ENCODE measurements around the gene MICAL3. TPM values are rescaled to one million over a fixed set of nuclear protein-coding genes. Genes with fewer than 3 reads are reported as not detected.

Gene MICAL3
- polyA plus RNA-seq, 1 of the 3 experiments (the other 2 are of a cell fraction), result 83.1 TPM

- H3F3A ChIP-seq (replicated peaks; ENCODE audit: insufficient read depth), result no peaks in the 10 kb centered on the region
- WGBS (ENCODE audit: low lambda C conversion rate), result 95% methylated on average over 11 of the region's 13 CpGs
- ChIA-PET CTCF (interaction anchor here (0.9 kb wide), 2 partner anchors 28 to 30 kb away, joined by 3 read pairs; no protein-coding TSS in a partner anchor), POLR2A (no interaction called here)
- H3K9me3 ChIP-seq, result no peaks in the 10 kb centered on the region
- H3K9me2 ChIP-seq, result no peaks in the 10 kb centered on the region
- no peaks in the 10 kb centered on the region for H3K79me2 ChIP-seq (ENCODE audit: insufficient read depth)
- DNase-seq, result no peak
- H3K9ac ChIP-seq, result no peak overlapping the region
- no peaks in the 10 kb centered on the region for H4K20me1 ChIP-seq (ENCODE audit: insufficient read depth)
- H3K27ac ChIP-seq (ENCODE audit: low read depth in 2 of 2, low read length in 1 of 2), result peak overlapping the region in 1 of 2 experiments; percentile 51; a peak in 2 of 4 replicates
- H3K36me3 ChIP-seq (replicated peaks in 1 of 2; ENCODE audit: control insufficient read depth in 1 of 2, insufficient read depth in 2 of 2, low read length in 1 of 2), result no peaks in the 10 kb centered on the region
- no peaks in the 10 kb centered on the region for H3K27me3 ChIP-seq (ENCODE audit: insufficient read depth)
- H3K4me2 ChIP-seq, result peak overlapping the region; percentile 44; the same call in 1 of the 2 replicates
- TF ChIP-seq USF2 (IDR thresholded peaks at IDR 0.05; ENCODE audit: borderline replicate concordance, low read depth, low read length) (no peak), POLR2AphosphoS5 (IDR thresholded peaks at IDR 0.05; ENCODE audit: low read depth, low read length) (no peak), NRF1 (IDR thresholded peaks at IDR 0.05; ENCODE audit: low read depth, low read length) (no peak), IRF3 (IDR thresholded peaks at IDR 0.05; ENCODE audit: low read depth, low read length) (no peak), FOSL2 (IDR thresholded peaks at IDR 0.05; ENCODE audit: borderline replicate concordance, low read depth) (no peak), SIN3A (IDR thresholded peaks at IDR 0.05; ENCODE audit: borderline replicate concordance, low read depth, low read length) (no peak), GABPA (IDR thresholded peaks at IDR 0.05; ENCODE audit: low read depth) (no peak), MXI1 (IDR thresholded peaks at IDR 0.05; ENCODE audit: low read depth, low read length) (no peak), RFX5 (IDR thresholded peaks at IDR 0.05; ENCODE audit: low read length) (no peak), ZBTB33 (IDR thresholded peaks at IDR 0.05; ENCODE audit: borderline replicate concordance, low read depth) (no peak), NFIC (IDR thresholded peaks at IDR 0.05; ENCODE audit: borderline replicate concordance) (no peak), CHD2 (IDR thresholded peaks at IDR 0.05; ENCODE audit: low read length, partially characterized antibody) (no peak), EP300 (IDR thresholded peaks at IDR 0.05; ENCODE audit: borderline replicate concordance in 1 of 2, low read depth in 1 of 2, low read length in 1 of 2) (no peak), FOXJ3 (CRISPR knock-in tag; IDR thresholded peaks at IDR 0.05) (no peak), ELF1 (IDR thresholded peaks at IDR 0.05) (no peak), GATA2 (CRISPR knock-in tag; IDR thresholded peaks at IDR 0.05) (no peak), EZH2phosphoT487 (IDR thresholded peaks at IDR 0.05; ENCODE audit: borderline replicate concordance, low read depth) (no peak), MEF2A (IDR thresholded peaks at IDR 0.05; ENCODE audit: borderline replicate concordance, low read depth) (no peak), YY1 (IDR thresholded peaks at IDR 0.05; ENCODE audit: low read depth) (no peak)
- peaks cover 12 to 34% of the 10 kb centered on the region in 2 experiments; a peak in 3 of 4 replicates for H3K4me1 ChIP-seq (ENCODE audit: control insufficient read depth in 1 of 2, insufficient read depth in 2 of 2, low read depth in 1 of 2, low read length in 1 of 2)
- H3K4me3 ChIP-seq (ENCODE audit: low read depth in 2 of 2, low read length in 1 of 2), result no peak overlapping the region
- H2AFZ ChIP-seq (ENCODE audit: low read depth), result no peak overlapping the region
Measured at GRCh38 chr22:17782158-17782557, 242.2 kb downstream of the MICAL3 start.
